GM10248 (cell line): Measurements from ENCODE around the gene AGTRAP.

Source experiments
- CTCF ChIA-PET: fragments of 300-600 bp; sonication (Branson Sonifier 250); formaldehyde crosslinking; extraction: SDS; loops from one replicate; lab custom pipeline; 2021; ENCODE audit warnings: antibody characterized with exemption; lab: Yijun Ruan, JAX
- POLR2A ChIA-PET: fragments of 350-650 bp; sonication (Branson Sonifier 250); formaldehyde crosslinking; extraction: SDS; loops from one replicate; lab custom pipeline; 2020; ENCODE audit warnings: antibody characterized with exemption; lab: Yijun Ruan, JAX
- DNase-seq: peaks from one replicate; pipeline ENCODE4 v3.0.0; 2012; ENCODE audit errors: extremely low spot score
- CTCF ChIP-seq: IDR thresholded peaks from 2 replicates; pipeline ENCODE4 v1.5.1; 2012; ENCODE audit warnings: mild to moderate bottlenecking, low read depth; ENCODE audit errors: extremely low read depth, missing control alignments, control extremely low read depth

Gene AGTRAP

GRCh38 chr1:11793819-11794218 is 57.9 kb downstream of the AGTRAP start:
- DNase-seq: no peak
- POLR2A ChIA-PET: interaction anchor here (2.6 kb wide), 1 partner anchor 115 kb away, joined by 7 read pairs; no protein-coding TSS in a partner anchor
- CTCF ChIA-PET: interaction anchor here (0.7 to 1.7 kb wide), 5 partner anchors 8 to 13 kb away, joined by 3 to 7 read pairs (median 3); partner anchors contain the start of gene CLCN6
- TF ChIP-seq CTCF: no peak

GRCh38 chr1:11794446-11795237 is 58.7 kb downstream of the AGTRAP start:
- CTCF ChIA-PET: interaction anchor here (0.7 to 1.7 kb wide), 4 partner anchors 8 to 757 kb away, joined by 3 to 7 read pairs (median 3); partner anchors contain the start of gene CLCN6
- TF ChIP-seq CTCF: no peak
- no peak for DNase-seq
- POLR2A ChIA-PET: interaction anchor here (2.6 kb wide), 1 partner anchor 114 kb away, joined by 7 read pairs; no protein-coding TSS in a partner anchor

GRCh38 chr1:11795238-11795890 is 59.4 kb downstream of the AGTRAP start:
- TF ChIP-seq CTCF: no peak
- DNase-seq: no peak
- POLR2A ChIA-PET: interaction anchor here (0.6 to 1.0 kb wide), 2 partner anchors 11 to 152 kb away, joined by 3 read pairs; partner anchors contain the start of genes CLCN6 and MTHFR
- CTCF ChIA-PET: interaction anchor here (1.1 to 1.9 kb wide), 3 partner anchors 10 to 758 kb away, joined by 3 to 10 read pairs (median 3); no protein-coding TSS in a partner anchor

- DNase-seq: no peak
- CTCF ChIA-PET: interaction anchor here (1.1 to 1.9 kb wide), 3 partner anchors 11 to 759 kb away, joined by 3 to 10 read pairs (median 3); no protein-coding TSS in a partner anchor
- TF ChIP-seq CTCF: no peak
- POLR2A ChIA-PET: interaction anchor here (0.6 to 1.0 kb wide), 2 partner anchors 10 to 151 kb away, joined by 3 read pairs; partner anchors contain the start of genes CLCN6 and MTHFR
Measured at GRCh38 chr1:11796036-11796828, 60.3 kb downstream of the AGTRAP start.

- POLR2A ChIA-PET: interaction anchor here (0.6 to 1.0 kb wide), 3 partner anchors 9 to 530 kb away, joined by 3 to 6 read pairs (median 5); no protein-coding TSS in a partner anchor
- DNase-seq: no peak
- no peak for TF ChIP-seq CTCF
- CTCF ChIA-PET: interaction anchor here (0.9 to 2.1 kb wide), 4 partner anchors 10 to 170 kb away, joined by 3 to 13 read pairs (median 4); no protein-coding TSS in a partner anchor
Measured at GRCh38 chr1:11797525-11798216, 61.7 kb downstream of the AGTRAP start.
